ENCODE data around the gene ZMIZ2.
A peak's percentile ranks its signal among the peaks of the same experiment; 100 is the strongest.

The ZMIZ2 gene

GRCh38 chr7:44797329-44798258, 48.9 kb downstream of the ZMIZ2 start (continued):
- TF ChIP-seq ZNF645 (tag by site-specific recombination; IDR thresholded peaks at IDR 0.05) (no peak), MZF1 (tag by site-specific recombination; IDR thresholded peaks at IDR 0.05; ENCODE audit: borderline replicate concordance) (no peak), PRDM1 (tag by site-specific recombination; IDR thresholded peaks at IDR 0.05) (0 out of 2 replicates have a peak, but pooled peaks have one; percentile 23), PATZ1 (tag by site-specific recombination; IDR thresholded peaks at IDR 0.05) (no peak; the same call in 1 of the 2 replicates), ZNF473 (tag by site-specific recombination; IDR thresholded peaks at IDR 0.05) (no peak), ZNF404 (tag by site-specific recombination; IDR thresholded peaks at IDR 0.05) (no peak), TCF7L2 (IDR thresholded peaks at IDR 0.05; ENCODE audit: borderline replicate concordance, low read depth, low read length) (no peak), ZNF560 (tag by site-specific recombination; IDR thresholded peaks at IDR 0.05; ENCODE audit: borderline replicate concordance) (no peak), ZNF513 (tag by site-specific recombination; IDR thresholded peaks at IDR 0.05) (0 out of 2 replicates have a peak, but pooled peaks have one; percentile 12), ZBTB20 (tag by site-specific recombination; IDR thresholded peaks at IDR 0.05) (peak; percentile 77), ZSCAN23 (tag by site-specific recombination; IDR thresholded peaks at IDR 0.05) (no peak), ZSCAN30 (tag by site-specific recombination; IDR thresholded peaks at IDR 0.05) (no peak), ZNF211 (tag by site-specific recombination; IDR thresholded peaks at IDR 0.05; ENCODE audit: low read depth) (no peak), SP3 (tag by site-specific recombination; IDR thresholded peaks at IDR 0.05) (peak; percentile 55), ZNF24 (tag by site-specific recombination; IDR thresholded peaks at IDR 0.05) (no peak), ZNF76 (tag by site-specific recombination; IDR thresholded peaks at IDR 0.05; ENCODE audit: borderline replicate concordance, low read depth) (no peak), KLF16 (tag by site-specific recombination; IDR thresholded peaks at IDR 0.05) (peak; percentile 38; the same call in 1 of the 2 replicates), KLF1 (tag by site-specific recombination; IDR thresholded peaks at IDR 0.05) (no peak), ZNF311 (tag by site-specific recombination; IDR thresholded peaks at IDR 0.05; ENCODE audit: borderline replicate concordance) (no peak), ZFHX2 (tag by site-specific recombination; conservative IDR thresholded peaks at IDR 0.05) (no peak), SETDB1 (IDR thresholded peaks at IDR 0.05; ENCODE audit: insufficient read length, low read length) (no peak), CTCF (tag by site-specific recombination; IDR thresholded peaks at IDR 0.05) (peak; percentile 89), ZNF121 (tag by site-specific recombination; IDR thresholded peaks at IDR 0.05) (no peak), KLF10 (tag by site-specific recombination; IDR thresholded peaks at IDR 0.05) (0 out of 2 replicates have a peak, but pooled peaks have one; percentile 7), ZNF654 (tag by site-specific recombination; IDR thresholded peaks at IDR 0.05; ENCODE audit: low read depth) (no peak), ZFP41 (tag by site-specific recombination; IDR thresholded peaks at IDR 0.05; ENCODE audit: borderline replicate concordance) (no peak), ZNF660 (tag by site-specific recombination; IDR thresholded peaks at IDR 0.05) (peak; percentile 11; the same call in 1 of the 2 replicates), ZSCAN5A (tag by site-specific recombination; IDR thresholded peaks at IDR 0.05) (no peak), ZNF639 (tag by site-specific recombination; IDR thresholded peaks at IDR 0.05) (no peak; the same call in 1 of the 2 replicates), GLI4 (tag by site-specific recombination; IDR thresholded peaks at IDR 0.05) (no peak), ZNF19 (tag by site-specific recombination; IDR thresholded peaks at IDR 0.05; ENCODE audit: low read depth) (no peak)
